T-helper 17 cell (primary cell): ENCODE data around the gene ADAMTS9. TPM values are rescaled to one million over a fixed set of nuclear protein-coding genes. Genes with fewer than 3 reads are reported as not detected.

Experiments
- ATAC-seq: fragments of 150-1000 bp; cut with Tn5 transposase; 2 replicates; pipeline ENCODE4 v1.10.0; 2021; ENCODE audit warnings: mild to moderate bottlenecking, moderate library complexity
- DNase-seq, 3 donors: peaks; one replicate each; pipeline versions ENCODE4 v3.0.0 to v3.0.0-alpha.2; 2020 to 2021
- H3K9me3 ChIP-seq: one replicate; pipeline ENCODE4 v1.7.0; 2013; ENCODE audit warnings: low read length, mild to moderate bottlenecking; ENCODE audit not compliant: control insufficient read depth, poor library complexity, severe bottlenecking
- H3K27ac Mint-ChIP-seq: one replicate; pipeline ENCODE4 v1.8.0; 2022; ENCODE audit warnings: mild to moderate bottlenecking, moderate library complexity, mixed read lengths
- H3K27me3 Mint-ChIP-seq: one replicate; pipeline ENCODE4 v1.8.0; 2022; ENCODE audit warnings: mixed read lengths
- H3K36me3 Mint-ChIP-seq: one replicate; pipeline ENCODE4 v1.8.0; 2022; ENCODE audit warnings: low read depth, mixed read lengths
- H3K4me1 Mint-ChIP-seq: one replicate; pipeline ENCODE4 v1.8.0; 2022; ENCODE audit warnings: mild to moderate bottlenecking, mixed read lengths
- H3K4me3 Mint-ChIP-seq: one replicate; pipeline ENCODE4 v1.8.0; 2022; ENCODE audit warnings: mild to moderate bottlenecking, moderate library complexity, mixed read lengths
- total RNA-seq, 4 donors: library from RNA in 2 of 4; stranded (reverse) in 2 of 4; gene quantifications; one replicate each; pipeline ENCODE4 v1.2.3 and lab custom pipeline; 2022 to 2026

The ADAMTS9 gene
- total RNA-seq, 2 donors from 2014 or later: not detected

DNA sequence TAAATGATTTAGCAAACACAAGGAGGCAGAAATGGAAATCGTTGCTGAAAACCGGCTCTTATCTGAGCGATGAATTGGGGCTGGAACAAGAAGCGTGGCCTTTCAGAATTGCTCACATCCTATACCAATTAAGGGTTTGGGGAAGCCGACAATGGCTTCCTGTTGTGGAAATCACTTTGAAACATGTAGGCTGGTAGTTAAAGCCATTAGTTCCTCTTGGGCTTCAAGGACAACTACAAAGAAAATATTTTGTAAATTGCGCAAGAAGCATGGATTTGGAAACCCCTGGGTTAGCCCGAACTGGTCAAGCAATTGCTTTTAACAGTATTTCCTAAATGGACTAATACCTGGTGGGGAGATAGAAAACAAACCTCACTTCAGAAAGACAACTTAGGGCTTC is 182.4 kb downstream of the ADAMTS9 start:
- Mint-ChIP-seq H3K27me3 (peaks cover 14% of the 10 kb centered on the region), H3K27ac (no peak overlapping the region), H3K4me3 (no peak overlapping the region), H3K4me1 (no peaks in the 10 kb centered on the region), H3K36me3 (no peaks in the 10 kb centered on the region)
- no peak for ATAC-seq
- H3K9me3 ChIP-seq: no peaks in the 10 kb centered on the region
- DNase-seq: no peak

GRCh38 chr3:64502284-64502683 is 185.5 kb downstream of the ADAMTS9 start:
- H3K9me3 ChIP-seq: no peaks in the 10 kb centered on the region
- no peaks in the 10 kb centered on the region for H3K4me1 Mint-ChIP-seq
- no peak overlapping the region for H3K4me3 Mint-ChIP-seq
- H3K27ac Mint-ChIP-seq: no peak overlapping the region
- H3K36me3 Mint-ChIP-seq: no peaks in the 10 kb centered on the region
- DNase-seq (no peak), ATAC-seq (no peak)
- H3K27me3 Mint-ChIP-seq: peaks cover 14% of the 10 kb centered on the region

- DNase-seq (no peak), ATAC-seq (no peak)
- H3K27me3 Mint-ChIP-seq: peaks cover 20% of the 10 kb centered on the region
- H3K4me3 Mint-ChIP-seq: no peak overlapping the region
- H3K27ac Mint-ChIP-seq: no peak overlapping the region
- H3K36me3 Mint-ChIP-seq: no peaks in the 10 kb centered on the region
- no peaks in the 10 kb centered on the region for H3K4me1 Mint-ChIP-seq
- H3K9me3 ChIP-seq: no peaks in the 10 kb centered on the region
These were observed 186.4 kb downstream of the ADAMTS9 start for GRCh38 chr3:64501298-64501906.

- Mint-ChIP-seq H3K4me1 (peaks cover 3% of the 10 kb centered on the region), H3K36me3 (peaks cover 3% of the 10 kb centered on the region), H3K4me3 (no peak overlapping the region), H3K27me3 (peaks cover 44% of the 10 kb centered on the region), H3K27ac (no peak overlapping the region)
- ATAC-seq (no peak), DNase-seq (no peak)
- no peaks in the 10 kb centered on the region for H3K9me3 ChIP-seq
These were observed 190.9 kb downstream of the ADAMTS9 start for GRCh38 chr3:64496786-64497490.

- no peaks in the 10 kb centered on the region for H3K9me3 ChIP-seq
- ATAC-seq: no peak
- no peak for DNase-seq
- H3K36me3 Mint-ChIP-seq: peaks cover 3% of the 10 kb centered on the region
- peaks cover 3% of the 10 kb centered on the region for H3K4me1 Mint-ChIP-seq
- H3K4me3 Mint-ChIP-seq: no peak overlapping the region
- no peak overlapping the region for H3K27ac Mint-ChIP-seq
- H3K27me3 Mint-ChIP-seq: peaks cover 55% of the 10 kb centered on the region
These were observed 191.9 kb downstream of the ADAMTS9 start for GRCh38 chr3:64495781-64496334.

DNA sequence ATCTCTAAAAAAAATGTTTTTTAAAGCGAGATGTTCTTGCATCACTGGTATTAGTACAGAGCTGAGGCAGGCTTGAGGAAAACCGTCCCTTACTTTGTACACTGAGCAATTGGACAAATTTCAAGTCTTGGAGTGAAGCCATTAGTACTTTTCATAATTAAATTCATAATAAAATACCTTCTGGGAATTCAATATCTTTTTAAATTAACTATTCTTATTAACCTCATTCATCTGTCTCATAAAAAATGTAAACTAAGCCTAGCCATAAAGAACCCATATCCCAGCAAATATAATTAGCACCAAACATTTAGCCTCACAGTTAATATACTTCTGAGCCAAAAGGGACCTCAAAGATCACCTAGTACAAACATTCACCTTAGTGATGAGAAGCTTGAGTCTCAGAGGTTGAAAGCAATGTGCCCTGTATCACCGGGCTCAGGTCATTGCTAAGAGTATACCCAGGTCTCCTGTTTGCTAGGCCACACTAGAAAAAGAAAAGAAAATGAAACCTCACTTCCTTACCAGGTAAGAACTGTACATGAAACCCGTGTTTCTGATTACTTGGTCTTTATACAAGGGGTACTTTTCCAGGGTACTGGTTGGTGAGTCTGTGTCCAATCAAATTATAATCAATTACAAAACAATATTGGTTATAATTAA is 192.5 kb downstream of the ADAMTS9 start:
- ATAC-seq: no peak
- H3K9me3 ChIP-seq: no peaks in the 10 kb centered on the region
- no peak overlapping the region for H3K27ac Mint-ChIP-seq
- peaks cover 61% of the 10 kb centered on the region for H3K27me3 Mint-ChIP-seq
- H3K4me1 Mint-ChIP-seq: peaks cover 3% of the 10 kb centered on the region
- peaks cover 3% of the 10 kb centered on the region for H3K36me3 Mint-ChIP-seq
- no peak for DNase-seq
- no peak overlapping the region for H3K4me3 Mint-ChIP-seq

- peaks cover 3% of the 10 kb centered on the region for H3K36me3 Mint-ChIP-seq
- H3K27ac Mint-ChIP-seq: no peak overlapping the region
- no peak for ATAC-seq
- H3K9me3 ChIP-seq: no peaks in the 10 kb centered on the region
- no peak for DNase-seq
- H3K27me3 Mint-ChIP-seq: peaks cover 67% of the 10 kb centered on the region
- peaks cover 3% of the 10 kb centered on the region for H3K4me1 Mint-ChIP-seq
- H3K4me3 Mint-ChIP-seq: no peak overlapping the region
These were observed 193.3 kb downstream of the ADAMTS9 start for GRCh38 chr3:64494526-64494925.

GRCh38 chr3:64493149-64493548 is 194.7 kb downstream of the ADAMTS9 start:
- DNase-seq: no peak
- Mint-ChIP-seq H3K4me1 (peaks cover 3% of the 10 kb centered on the region), H3K27ac (no peak overlapping the region), H3K36me3 (peaks cover 3% of the 10 kb centered on the region), H3K4me3 (no peak overlapping the region), H3K27me3 (peaks cover 70% of the 10 kb centered on the region)
- ATAC-seq: no peak
- H3K9me3 ChIP-seq: no peaks in the 10 kb centered on the region

DNA sequence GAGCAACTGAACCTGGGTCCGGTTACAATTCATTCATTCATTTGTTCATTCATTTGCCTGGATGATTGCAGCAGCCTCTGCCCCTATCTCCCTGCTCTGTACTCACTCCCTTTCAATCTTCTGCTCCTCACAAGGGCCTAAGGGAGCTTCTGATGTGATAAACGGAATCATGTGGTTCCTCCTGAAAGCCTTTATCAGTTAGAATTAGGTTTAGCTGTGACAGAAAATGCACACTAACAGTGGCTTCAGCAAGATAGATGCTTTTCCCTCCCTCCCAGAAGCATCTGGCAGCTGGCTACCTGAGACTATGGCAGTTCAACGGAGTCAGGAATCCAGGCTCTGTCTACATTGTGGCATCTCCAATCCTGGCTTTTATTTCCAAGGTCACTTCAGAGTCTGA is 196.0 kb downstream of the ADAMTS9 start:
- H3K27ac Mint-ChIP-seq: no peak overlapping the region
- peaks cover 81% of the 10 kb centered on the region for H3K27me3 Mint-ChIP-seq
- ATAC-seq: no peak

DNA sequence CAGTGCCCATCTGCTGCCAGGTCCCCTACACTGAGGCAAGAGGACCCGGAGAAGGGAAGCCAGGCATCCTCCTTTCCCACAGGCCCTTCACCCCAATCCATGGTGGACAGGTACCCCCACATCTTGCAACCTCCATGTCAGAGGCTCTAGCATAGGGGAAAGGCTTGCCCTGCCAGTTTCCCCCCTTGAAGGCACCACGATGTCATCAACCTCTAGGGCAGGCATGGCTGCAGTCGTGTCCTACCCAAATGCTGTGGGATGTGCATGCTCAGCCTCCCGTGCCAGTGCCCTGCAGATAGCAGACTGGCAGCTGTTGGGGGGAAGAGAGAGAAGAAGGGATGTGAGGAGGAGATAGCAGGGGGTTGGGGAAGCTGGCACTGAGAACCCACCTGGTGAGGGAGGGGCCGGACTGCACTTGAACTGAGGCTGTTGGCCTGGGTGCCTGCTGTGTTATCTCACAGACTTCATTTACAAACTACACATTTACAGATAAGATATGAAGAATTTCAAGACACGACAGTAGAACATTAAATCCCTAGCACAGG is 197.5 kb downstream of the ADAMTS9 start:
- no peak overlapping the region for H3K27ac Mint-ChIP-seq
- H3K36me3 Mint-ChIP-seq: peaks cover 3% of the 10 kb centered on the region
- H3K4me3 Mint-ChIP-seq: no peak overlapping the region
- peaks cover 87% of the 10 kb centered on the region for H3K27me3 Mint-ChIP-seq
- peaks cover 5% of the 10 kb centered on the region for H3K4me1 Mint-ChIP-seq
- ATAC-seq: no peak
- H3K9me3 ChIP-seq: no peaks in the 10 kb centered on the region
- DNase-seq: no peak

More for the DNA sequence above, 196.0 kb downstream of the ADAMTS9 start:
- Mint-ChIP-seq H3K4me1 (peaks cover 5% of the 10 kb centered on the region), H3K36me3 (peaks cover 3% of the 10 kb centered on the region), H3K4me3 (no peak overlapping the region)
- DNase-seq: no peak
- H3K9me3 ChIP-seq: no peaks in the 10 kb centered on the region

- peaks cover 5% of the 10 kb centered on the region for H3K4me1 Mint-ChIP-seq
These were observed 198.3 kb downstream of the ADAMTS9 start for GRCh38 chr3:64489361-64490044.

GRCh38 chr3:64488939-64489338 is 198.9 kb downstream of the ADAMTS9 start:
- H3K4me3 Mint-ChIP-seq: no peak overlapping the region
- no peak overlapping the region for H3K27ac Mint-ChIP-seq
- DNase-seq: no peak
- H3K9me3 ChIP-seq: no peaks in the 10 kb centered on the region
- peaks cover 8% of the 10 kb centered on the region for H3K4me1 Mint-ChIP-seq
- peaks cover 79% of the 10 kb centered on the region for H3K27me3 Mint-ChIP-seq
- no peak for ATAC-seq
- no peaks in the 10 kb centered on the region for H3K36me3 Mint-ChIP-seq

More at GRCh38 chr3:64489361-64490044, 198.3 kb downstream of the ADAMTS9 start:
- Mint-ChIP-seq H3K27ac (no peak overlapping the region), H3K4me3 (no peak overlapping the region), H3K27me3 (peaks cover 84% of the 10 kb centered on the region), H3K36me3 (peaks cover 3% of the 10 kb centered on the region)
- DNase-seq: no peak
- no peak for ATAC-seq
- no peaks in the 10 kb centered on the region for H3K9me3 ChIP-seq
